ENCODE results near the gene HOXB9.

GRCh38 chr17:48577946-48578615 lies 48.1 kb downstream of the HOXB9 start, which contains the start of gene HOXB4:
- TF ChIP-seq, protein P1, sequence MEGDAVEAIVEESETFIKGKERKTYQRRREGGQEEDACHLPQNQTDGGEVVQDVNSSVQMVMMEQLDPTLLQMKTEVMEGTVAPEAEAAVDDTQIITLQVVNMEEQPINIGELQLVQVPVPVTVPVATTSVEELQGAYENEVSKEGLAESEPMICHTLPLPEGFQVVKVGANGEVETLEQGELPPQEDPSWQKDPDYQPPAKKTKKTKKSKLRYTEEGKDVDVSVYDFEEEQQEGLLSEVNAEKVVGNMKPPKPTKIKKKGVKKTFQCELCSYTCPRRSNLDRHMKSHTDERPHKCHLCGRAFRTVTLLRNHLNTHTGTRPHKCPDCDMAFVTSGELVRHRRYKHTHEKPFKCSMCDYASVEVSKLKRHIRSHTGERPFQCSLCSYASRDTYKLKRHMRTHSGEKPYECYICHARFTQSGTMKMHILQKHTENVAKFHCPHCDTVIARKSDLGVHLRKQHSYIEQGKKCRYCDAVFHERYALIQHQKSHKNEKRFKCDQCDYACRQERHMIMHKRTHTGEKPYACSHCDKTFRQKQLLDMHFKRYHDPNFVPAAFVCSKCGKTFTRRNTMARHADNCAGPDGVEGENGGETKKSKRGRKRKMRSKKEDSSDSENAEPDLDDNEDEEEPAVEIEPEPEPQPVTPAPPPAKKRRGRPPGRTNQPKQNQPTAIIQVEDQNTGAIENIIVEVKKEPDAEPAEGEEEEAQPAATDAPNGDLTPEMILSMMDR (IDR thresholded peaks at IDR 0.05; ENCODE audit: extremely low read depth in 1 of 2, insufficient read depth in 1 of 2, low read depth in 1 of 2, low read length in 2 of 2) = no peak
- no peak for TF ChIP-seq POLR2AphosphoS5 (IDR thresholded peaks at IDR 0.05; ENCODE audit: insufficient read depth, low read depth, low read length)

All from endothelial cell of umbilical vein (primary cell).